Measurements from ENCODE around the gene PCDHGA1. TPM values are rescaled to one million over a fixed set of nuclear protein-coding genes. Genes with fewer than 3 reads are reported as not detected.

Gene PCDHGA1
- total RNA-seq, 1 experiment from 2014 or later, result 0.35 TPM

GRCh38 chr5:141508798-141509611, 178.7 kb downstream of the PCDHGA1 start:
- ChIA-PET CTCF (interaction anchor here (0.6 to 11.5 kb wide), 20 partner anchors 11 to 1083 kb away, joined by 3 to 191 read pairs (median 4); partner anchors contain the start of genes PCDHB14, PCDHGA10, PCDHGB7 and PCDHGC3), POLR2A (interaction anchor here (0.6 to 3.5 kb wide), 12 partner anchors 12 to 96 kb away, joined by 3 to 25 read pairs (median 3); partner anchors contain the start of genes PCDHGA10, PCDHGC3, PCDHGC4 and PCDHGC5)
- DNase-seq (ENCODE audit: unreplicated experiment), result peak; percentile 98
- no peaks in the 10 kb centered on the region for H3K27me3 Mint-ChIP-seq (ENCODE audit: insufficient read depth, unreplicated experiment)
- BruUV-seq (replicated peaks), result TSS peak; percentile 17
- intact Hi-C loops (cut with micrococcal nuclease), result loop anchor here (1.0 kb wide), 3 partner anchors 12 to 48 kb away; partner anchors contain the start of gene PCDHGC3
- H3K27ac Mint-ChIP-seq (ENCODE audit: low read depth, unreplicated experiment), result peak overlapping the region; percentile 88
- no peaks in the 10 kb centered on the region for H3K9me3 Mint-ChIP-seq (ENCODE audit: unreplicated experiment)
- H3K4me3 Mint-ChIP-seq (ENCODE audit: unreplicated experiment), result peak overlapping the region; percentile 71
- H3K36me3 Mint-ChIP-seq (ENCODE audit: insufficient read depth, unreplicated experiment), result peaks cover 28% of the 10 kb centered on the region
- TF ChIP-seq CTCF (IDR thresholded peaks at IDR 0.05; ENCODE audit: unreplicated experiment), result no peak
- peaks cover 40% of the 10 kb centered on the region for H3K4me1 Mint-ChIP-seq (ENCODE audit: insufficient read depth, unreplicated experiment)

- CTCF ChIA-PET, result interaction anchor here (0.6 to 11.5 kb wide), 11 partner anchors 12 to 287 kb away, joined by 3 to 191 read pairs (median 6); partner anchors contain the start of genes PCDHB14, PCDHGA7, PCDHGC3 and PCDHGC4
- BruUV-seq (replicated peaks), result no TSS peak
- intact Hi-C loops (cut with micrococcal nuclease), result no loop called here
- H3K9me3 Mint-ChIP-seq (ENCODE audit: unreplicated experiment), result no peaks in the 10 kb centered on the region
- peaks cover 52% of the 10 kb centered on the region for H3K4me1 Mint-ChIP-seq (ENCODE audit: insufficient read depth, unreplicated experiment)
- POLR2A ChIA-PET, result interaction anchor here (1.7 to 3.5 kb wide), 3 partner anchors 11 to 34 kb away, joined by 7 to 25 read pairs (median 11); partner anchors contain the start of genes PCDHGC3 and PCDHGC5
- peak overlapping the region; percentile 88 for H3K27ac Mint-ChIP-seq (ENCODE audit: low read depth, unreplicated experiment)
- no peak for TF ChIP-seq CTCF (IDR thresholded peaks at IDR 0.05; ENCODE audit: unreplicated experiment)
- no peak overlapping the region for H3K4me3 Mint-ChIP-seq (ENCODE audit: unreplicated experiment)
- no peaks in the 10 kb centered on the region for H3K27me3 Mint-ChIP-seq (ENCODE audit: insufficient read depth, unreplicated experiment)
- no peak for DNase-seq (ENCODE audit: unreplicated experiment)
- H3K36me3 Mint-ChIP-seq (ENCODE audit: insufficient read depth, unreplicated experiment), result peaks cover 39% of the 10 kb centered on the region
Measured at GRCh38 chr5:141510160-141510559, 179.8 kb downstream of the PCDHGA1 start.

GRCh38 chr5:141510850-141511601, 180.7 kb downstream of the PCDHGA1 start:
- Mint-ChIP-seq H3K9me3 (ENCODE audit: unreplicated experiment) (no peaks in the 10 kb centered on the region), H3K4me1 (ENCODE audit: insufficient read depth, unreplicated experiment) (peaks cover 57% of the 10 kb centered on the region), H3K27me3 (ENCODE audit: insufficient read depth, unreplicated experiment) (no peaks in the 10 kb centered on the region), H3K36me3 (ENCODE audit: insufficient read depth, unreplicated experiment) (peaks cover 40% of the 10 kb centered on the region), H3K27ac (ENCODE audit: low read depth, unreplicated experiment) (no peak overlapping the region), H3K4me3 (ENCODE audit: unreplicated experiment) (no peak overlapping the region)
- CTCF ChIA-PET, result interaction anchor here (0.6 to 11.5 kb wide), 12 partner anchors 11 to 205 kb away, joined by 3 to 191 read pairs (median 5); partner anchors contain the start of genes PCDHGA10, PCDHGA7 and PCDHGC4
- DNase-seq (ENCODE audit: unreplicated experiment), result no peak
- POLR2A ChIA-PET, result interaction anchor here (0.7 to 3.5 kb wide), 3 partner anchors 10 to 73 kb away, joined by 3 to 25 read pairs (median 7); no protein-coding TSS in a partner anchor
- no peak for TF ChIP-seq CTCF (IDR thresholded peaks at IDR 0.05; ENCODE audit: unreplicated experiment)
- intact Hi-C loops (cut with micrococcal nuclease), result no loop called here
- BruUV-seq (replicated peaks), result no TSS peak

Data from MCF 10A (cell line).